Body of pancreas (tissue), 4 donors: ENCODE data around the gene CNST. TPM values are rescaled to one million over a fixed set of nuclear protein-coding genes. Genes with fewer than 3 reads are reported as not detected.

Source experiments
- ATAC-seq: fragments of 150-250 bp; one replicate; pipeline ENCODE4 v1.9.1; 2016
- DNase-seq, 4 donors: peaks; one replicate each; pipeline ENCODE4 v3.0.0-alpha.2; 2019
- H3K27ac ChIP-seq, 4 donors: fragments of 200-600 bp; sonication (generic); 1 replicate in 3 of 4; 2 replicates in 1 of 4; pipeline versions ENCODE4 v1.5.1 to v1.6.1; 2016 to 2019; ENCODE audit warnings: mild to moderate bottlenecking in 1 of 4, mixed read lengths in 1 of 4, moderate library complexity in 1 of 4
- H3K27me3 ChIP-seq, 2 donors: fragments of 200-600 bp; sonication (generic); one replicate each; pipeline ENCODE4 v1.6.0; 2016; ENCODE audit warnings: mild to moderate bottlenecking in 1 of 2
- H3K36me3 ChIP-seq, 2 donors: fragments of 200-600 bp; sonication (generic); replicated peaks in 1 of 2; 2 replicates each; pipeline ENCODE4 v1.5.1; 2016; ENCODE audit warnings: low read depth in 2 of 2; ENCODE audit not compliant: insufficient read depth in 1 of 2
- H3K4me1 ChIP-seq: fragments of 200-600 bp; sonication (generic); one replicate; pipeline ENCODE4 v1.6.0; 2016
- H3K4me3 ChIP-seq, 2 donors: fragments of 200-600 bp; sonication (generic); 1 replicate in 1 of 2; 2 replicates in 1 of 2; pipeline ENCODE4 v1.5.1; 2016 to 2019
- H3K9me3 ChIP-seq, 3 donors: fragments of 200-600 bp; sonication (generic); 1 replicate in 2 of 3; 2 replicates in 1 of 3; pipeline ENCODE4 v1.5.1; 2016
- POLR2A ChIP-seq, 3 donors: fragments of 450-650 bp; IDR thresholded peaks; one replicate each; pipeline ENCODE4 v1.6.1; 2016; ENCODE audit warnings: antibody characterized with exemption in 3 of 3, mild to moderate bottlenecking in 2 of 3
- WGBS, 2 donors: methylation state at CpG; one replicate each; pipeline ENCODE4 v1.1.5; 2017; 5-methylcytosine and 5-hydroxymethylcytosine counted together
- intact Hi-C: fragments of 100-400 bp; cut with DNase I; formaldehyde crosslinking; loops from one replicate; pipeline ENCODE4 v1.15.1; 2023
- total RNA-seq, 2 donors: library from RNA; depleted of rRNA; stranded (reverse); fragments of >200 nt; gene quantifications; one replicate each; pipeline ENCODE4 v1.1.0, GENCODE V29; 2016
- TF ChIP-seq, protein P1 (sequence below), 7 experiments: fragments of 450-650 bp in 4 of 7; fragments of 200-600 bp in 3 of 7; sonication (generic) in 3 of 7; IDR thresholded peaks; one replicate each; pipeline ENCODE4 v1.5.1; 2016 to 2019; ENCODE audit warnings: antibody characterized with exemption in 7 of 7

The CNST gene
- total RNA-seq, 2 donors from 2014 or later, result 10.9 to 12.2 TPM

DNA sequence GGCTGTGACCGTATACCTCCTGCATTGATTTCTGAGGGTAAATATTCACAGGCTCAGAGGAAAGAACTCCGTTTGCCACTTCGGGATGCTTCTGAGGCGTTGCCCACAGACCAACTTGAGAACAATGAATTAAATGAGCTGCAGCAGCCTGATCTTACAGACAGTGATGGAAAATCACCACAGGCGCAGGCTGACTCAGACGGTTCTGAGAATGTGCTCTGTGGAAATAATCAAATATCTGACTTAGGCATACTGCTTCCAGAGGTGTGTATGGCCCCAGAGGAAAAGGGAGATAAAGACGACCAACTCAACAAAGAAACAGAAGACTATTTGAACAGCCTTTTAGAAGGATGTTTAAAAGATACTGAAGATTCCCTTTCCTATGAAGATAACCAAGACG, 81.3 kb downstream of the CNST start:
- intact Hi-C loops, result no loop called here
- WGBS, 2 donors, result 78 to 79% methylated on average over 8 of the region's 8 CpGs
- TF ChIP-seq, protein P1, sequence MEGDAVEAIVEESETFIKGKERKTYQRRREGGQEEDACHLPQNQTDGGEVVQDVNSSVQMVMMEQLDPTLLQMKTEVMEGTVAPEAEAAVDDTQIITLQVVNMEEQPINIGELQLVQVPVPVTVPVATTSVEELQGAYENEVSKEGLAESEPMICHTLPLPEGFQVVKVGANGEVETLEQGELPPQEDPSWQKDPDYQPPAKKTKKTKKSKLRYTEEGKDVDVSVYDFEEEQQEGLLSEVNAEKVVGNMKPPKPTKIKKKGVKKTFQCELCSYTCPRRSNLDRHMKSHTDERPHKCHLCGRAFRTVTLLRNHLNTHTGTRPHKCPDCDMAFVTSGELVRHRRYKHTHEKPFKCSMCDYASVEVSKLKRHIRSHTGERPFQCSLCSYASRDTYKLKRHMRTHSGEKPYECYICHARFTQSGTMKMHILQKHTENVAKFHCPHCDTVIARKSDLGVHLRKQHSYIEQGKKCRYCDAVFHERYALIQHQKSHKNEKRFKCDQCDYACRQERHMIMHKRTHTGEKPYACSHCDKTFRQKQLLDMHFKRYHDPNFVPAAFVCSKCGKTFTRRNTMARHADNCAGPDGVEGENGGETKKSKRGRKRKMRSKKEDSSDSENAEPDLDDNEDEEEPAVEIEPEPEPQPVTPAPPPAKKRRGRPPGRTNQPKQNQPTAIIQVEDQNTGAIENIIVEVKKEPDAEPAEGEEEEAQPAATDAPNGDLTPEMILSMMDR (IDR thresholded peaks at IDR 0.05), result no peak
- TF ChIP-seq POLR2A (IDR thresholded peaks at IDR 0.05), result no peak
- DNase-seq, result no peak
- H3K4me1 ChIP-seq, result no peaks in the 10 kb centered on the region
- ATAC-seq, result no peak
- no peaks in the 10 kb centered on the region for H3K27me3 ChIP-seq
- peaks cover 0 to 4% of the 10 kb centered on the region in 2 donors for H3K36me3 ChIP-seq
- H3K27ac ChIP-seq, result no peak overlapping the region
- no peaks in the 10 kb centered on the region for H3K9me3 ChIP-seq
- H3K4me3 ChIP-seq, result no peak overlapping the region

DNA sequence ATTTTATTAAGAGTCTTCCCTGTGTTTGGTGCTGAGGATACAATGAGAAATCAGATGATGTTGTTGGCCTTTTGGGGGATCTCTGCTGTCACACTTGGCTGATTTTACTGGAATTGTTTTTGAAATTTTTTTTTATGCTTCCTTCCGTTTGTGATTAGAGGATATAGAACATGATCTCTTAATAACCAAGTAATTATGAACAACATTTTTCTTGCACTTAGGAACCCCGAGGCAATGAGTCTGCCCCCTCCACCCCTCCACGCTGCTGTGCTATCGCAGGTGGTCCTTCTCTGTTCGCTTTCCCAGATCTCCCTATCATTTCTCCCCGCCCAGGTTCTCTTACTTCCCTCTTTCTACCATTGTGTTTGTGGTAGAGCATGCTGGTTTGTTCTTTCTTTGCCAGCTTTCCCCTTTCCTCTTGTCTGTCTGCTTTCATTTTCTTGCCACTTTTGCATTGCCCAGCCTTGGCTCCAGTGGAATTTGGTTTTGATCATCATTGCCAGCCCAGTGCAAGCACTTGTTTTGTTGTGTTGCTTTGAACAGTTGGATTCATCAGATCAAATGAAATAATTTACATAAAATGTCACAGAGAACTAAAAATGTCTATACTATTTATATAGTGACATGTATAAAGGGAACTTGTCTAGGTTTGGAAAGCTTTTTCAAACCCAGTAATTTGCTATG, 84.9 kb downstream of the CNST start:
- DNase-seq, result no peak
- Histone ChIP-seq H3K4me1 (no peaks in the 10 kb centered on the region), H3K4me3 (no peak overlapping the region), H3K36me3 (peaks cover 0 to 4% of the 10 kb centered on the region in 2 donors), H3K27ac (no peak overlapping the region), H3K9me3 (no peaks in the 10 kb centered on the region), H3K27me3 (no peaks in the 10 kb centered on the region)
- ATAC-seq, result no peak
- 76% methylated on average over 6 of the region's 6 CpGs for WGBS, 2 donors
- no peak for TF ChIP-seq POLR2A (IDR thresholded peaks at IDR 0.05)
- TF ChIP-seq, protein P1 (IDR thresholded peaks at IDR 0.05), result no peak
- intact Hi-C loops, result no loop called here

DNA sequence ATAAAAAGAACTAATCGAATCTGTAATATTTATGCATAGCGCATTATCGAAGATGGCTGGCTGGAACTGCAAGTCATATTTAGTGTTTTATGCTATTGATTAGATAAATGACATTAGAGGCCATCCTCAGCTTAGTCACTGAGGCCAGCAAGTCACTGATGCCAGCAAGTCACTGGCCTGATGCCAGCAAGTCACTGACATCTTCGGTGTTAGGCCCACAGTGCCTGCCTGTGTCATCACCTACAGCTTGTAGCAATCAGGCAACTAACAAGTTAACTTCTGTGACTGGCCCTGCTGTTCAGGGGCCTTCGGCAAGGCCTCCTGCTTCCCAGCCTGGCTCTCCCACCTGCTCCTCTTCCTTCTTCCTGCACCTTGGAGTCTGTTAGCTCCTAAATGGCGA, 92.3 kb downstream of the CNST start:
- Histone ChIP-seq H3K4me1 (no peaks in the 10 kb centered on the region), H3K36me3 (peaks cover 0 to 2% of the 10 kb centered on the region in 2 donors), H3K27ac (no peak overlapping the region), H3K27me3 (no peaks in the 10 kb centered on the region), H3K9me3 (no peaks in the 10 kb centered on the region), H3K4me3 (no peak overlapping the region)
- no peak for DNase-seq
- ATAC-seq, result no peak
- 87 to 90% methylated on average over 6 of the region's 6 CpGs for WGBS, 2 donors
- TF ChIP-seq, protein P1 (IDR thresholded peaks at IDR 0.05), result no peak
- TF ChIP-seq POLR2A (IDR thresholded peaks at IDR 0.05), result no peak
- intact Hi-C loops, result no loop called here

DNA sequence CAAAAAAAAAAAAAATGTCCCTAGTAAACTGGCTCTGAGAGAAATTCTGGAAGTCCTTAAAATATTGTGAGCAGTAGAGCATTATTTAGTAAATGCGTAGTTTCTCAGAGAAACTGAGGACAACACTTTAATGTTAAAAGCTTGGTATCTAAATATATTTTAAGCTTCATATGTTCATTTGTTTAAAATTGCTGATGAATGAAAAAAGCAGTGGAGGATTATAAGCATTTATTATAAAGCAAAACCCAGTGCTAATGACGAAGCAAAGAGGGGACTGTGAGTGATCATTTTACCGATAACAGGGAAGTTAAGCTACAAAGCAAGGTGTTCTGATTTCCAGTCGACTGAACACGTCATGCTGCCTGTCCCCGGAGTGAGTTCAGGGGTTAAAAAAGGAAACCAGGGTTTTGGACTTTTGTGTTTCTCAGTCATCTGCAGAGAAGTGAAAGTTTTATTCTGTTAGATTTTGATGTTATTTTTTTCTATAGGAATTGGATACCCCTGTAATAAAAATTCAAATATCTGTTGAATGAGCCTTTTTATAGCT, 93.4 kb downstream of the CNST start:
- no peak for DNase-seq
- ATAC-seq, result no peak
- no peaks in the 10 kb centered on the region for H3K9me3 ChIP-seq
- H3K27me3 ChIP-seq, result no peaks in the 10 kb centered on the region
- H3K4me3 ChIP-seq, result no peak overlapping the region
- WGBS, 2 donors, result 89 to 95% methylated on average over 6 of the region's 6 CpGs
- intact Hi-C loops, result no loop called here
- H3K4me1 ChIP-seq, result no peaks in the 10 kb centered on the region
- H3K27ac ChIP-seq, result no peak overlapping the region
- no peak for TF ChIP-seq POLR2A (IDR thresholded peaks at IDR 0.05)
- TF ChIP-seq, protein P1 (IDR thresholded peaks at IDR 0.05), result no peak
- H3K36me3 ChIP-seq, result peaks cover 0 to 2% of the 10 kb centered on the region in 2 donors

DNA sequence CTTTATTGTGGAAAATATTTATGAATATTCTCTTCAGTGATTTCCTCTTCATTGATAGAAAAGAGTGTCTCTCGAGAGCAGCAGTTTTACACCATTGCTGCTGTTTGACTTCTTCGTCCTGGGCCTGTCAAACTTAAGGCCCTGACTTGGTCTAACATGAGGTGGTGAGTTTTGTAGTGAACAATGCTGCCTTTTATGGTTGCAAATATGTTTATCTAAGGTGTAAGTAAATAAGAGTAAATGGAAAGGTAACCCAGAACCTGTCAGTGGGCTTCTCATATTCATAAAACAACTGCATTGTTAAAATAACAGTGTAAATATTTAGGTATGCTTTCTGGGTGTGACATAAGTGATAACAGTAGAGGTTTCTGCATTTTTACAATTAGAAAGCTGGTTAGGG, 95.2 kb downstream of the CNST start:
- TF ChIP-seq, protein P1 (IDR thresholded peaks at IDR 0.05), result no peak
- TF ChIP-seq POLR2A (IDR thresholded peaks at IDR 0.05), result no peak
- no peak for DNase-seq

More for the DNA sequence above, 95.2 kb downstream of the CNST start:
- no peak for ATAC-seq
- Histone ChIP-seq H3K9me3 (no peaks in the 10 kb centered on the region), H3K4me3 (no peak overlapping the region), H3K27ac (no peak overlapping the region), H3K27me3 (no peaks in the 10 kb centered on the region), H3K4me1 (no peaks in the 10 kb centered on the region), H3K36me3 (peaks cover 0 to 2% of the 10 kb centered on the region in 2 donors)
- intact Hi-C loops, result no loop called here
- 58 to 77% methylated on average over 2 of the region's 2 CpGs for WGBS, 2 donors
